Cardiac muscle cell (in vitro differentiated cells and primary cell): ENCODE measurements around the gene CATSPERE. TPM values are rescaled to one million over a fixed set of nuclear protein-coding genes. Genes with fewer than 3 reads are reported as not detected.

ENCODE experiments used
- DNase-seq, 2 donors: peaks; one replicate each; pipeline versions ENCODE4 v3.0.0 to v3.0.0-alpha.2; 2010 to 2017; ENCODE audit warnings: low read depth in 1 of 2, low spot score in 1 of 2
- H3K27ac ChIP-seq: fragments of 200-600 bp; sonication (generic); 2 replicates; pipeline ENCODE4 v1.5.1; 2016
- H3K27me3 ChIP-seq: fragments of 200-600 bp; sonication (generic); 2 replicates; pipeline ENCODE4 v1.6.0; 2016; ENCODE audit warnings: control low read depth
- H3K36me3 ChIP-seq: fragments of 200-600 bp; sonication (generic); 2 replicates; pipeline ENCODE4 v1.5.1; 2016; ENCODE audit warnings: control low read depth
- H3K4me1 ChIP-seq: fragments of 200-600 bp; sonication (generic); 2 replicates; pipeline ENCODE4 v1.8.1; 2017; ENCODE audit warnings: low read depth, mild to moderate bottlenecking, mixed run types
- H3K4me3 ChIP-seq: fragments of 200-600 bp; sonication (generic); 2 replicates; pipeline ENCODE4 v1.5.1; 2016; ENCODE audit warnings: mild to moderate bottlenecking
- H3K9me3 ChIP-seq: fragments of 200-600 bp; sonication (generic); 2 replicates; pipeline ENCODE4 v1.5.1; 2017; ENCODE audit warnings: low read depth, mild to moderate bottlenecking, control low read depth
- polyA plus RNA-seq: library from polyadenylated mRNA; unstranded; fragments of >200 nt; fragmentation: Nextera tagmentation; extraction: Ambion mirVana; gene quantifications from 2 replicates; pipeline ENCODE4 v1.2.1, GENCODE V29; 2016
- total RNA-seq: library from RNA; depleted of rRNA; stranded (reverse); fragments of >200 nt; gene quantifications from 2 replicates; pipeline ENCODE4 v1.2.3, GENCODE V29; 2016
- TF ChIP-seq, protein P1 (sequence below): IDR thresholded peaks from 2 replicates; pipeline ENCODE4 v1.5.1; 2012; ENCODE audit warnings: low read depth, mild to moderate bottlenecking, low read length

Gene CATSPERE
- total and polyA plus RNA-seq, 2 experiments from 2014 or later = 1.1 to 1.4 TPM

DNA sequence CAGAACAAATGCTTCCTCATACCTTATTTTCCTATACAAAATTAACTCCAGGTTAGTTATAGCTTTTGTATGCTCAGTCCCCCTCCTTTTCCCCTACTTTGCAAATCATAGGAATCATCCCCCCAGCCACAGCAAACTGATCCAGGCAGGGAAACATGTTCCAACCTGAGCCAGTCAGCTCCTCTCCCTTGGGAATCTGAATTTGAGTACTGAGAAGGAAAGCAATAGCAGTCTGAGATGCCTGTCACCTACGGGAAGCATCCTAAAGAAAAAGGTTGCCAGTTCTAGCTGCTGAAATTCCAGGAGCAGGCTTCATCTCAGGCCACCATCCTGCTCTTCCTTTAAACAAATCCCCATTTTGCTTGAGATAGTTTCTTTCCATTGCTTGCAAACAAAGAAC lies 16.2 kb upstream of the CATSPERE start:
- TF ChIP-seq, protein P1, sequence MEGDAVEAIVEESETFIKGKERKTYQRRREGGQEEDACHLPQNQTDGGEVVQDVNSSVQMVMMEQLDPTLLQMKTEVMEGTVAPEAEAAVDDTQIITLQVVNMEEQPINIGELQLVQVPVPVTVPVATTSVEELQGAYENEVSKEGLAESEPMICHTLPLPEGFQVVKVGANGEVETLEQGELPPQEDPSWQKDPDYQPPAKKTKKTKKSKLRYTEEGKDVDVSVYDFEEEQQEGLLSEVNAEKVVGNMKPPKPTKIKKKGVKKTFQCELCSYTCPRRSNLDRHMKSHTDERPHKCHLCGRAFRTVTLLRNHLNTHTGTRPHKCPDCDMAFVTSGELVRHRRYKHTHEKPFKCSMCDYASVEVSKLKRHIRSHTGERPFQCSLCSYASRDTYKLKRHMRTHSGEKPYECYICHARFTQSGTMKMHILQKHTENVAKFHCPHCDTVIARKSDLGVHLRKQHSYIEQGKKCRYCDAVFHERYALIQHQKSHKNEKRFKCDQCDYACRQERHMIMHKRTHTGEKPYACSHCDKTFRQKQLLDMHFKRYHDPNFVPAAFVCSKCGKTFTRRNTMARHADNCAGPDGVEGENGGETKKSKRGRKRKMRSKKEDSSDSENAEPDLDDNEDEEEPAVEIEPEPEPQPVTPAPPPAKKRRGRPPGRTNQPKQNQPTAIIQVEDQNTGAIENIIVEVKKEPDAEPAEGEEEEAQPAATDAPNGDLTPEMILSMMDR = no peak
- Histone ChIP-seq H3K4me1 (peaks cover 22% of the 10 kb centered on the region), H3K9me3 (no peaks in the 10 kb centered on the region), H3K4me3 (no peak overlapping the region), H3K36me3 (no peaks in the 10 kb centered on the region), H3K27ac (no peak overlapping the region), H3K27me3 (no peaks in the 10 kb centered on the region)
- no peak for DNase-seq

DNA sequence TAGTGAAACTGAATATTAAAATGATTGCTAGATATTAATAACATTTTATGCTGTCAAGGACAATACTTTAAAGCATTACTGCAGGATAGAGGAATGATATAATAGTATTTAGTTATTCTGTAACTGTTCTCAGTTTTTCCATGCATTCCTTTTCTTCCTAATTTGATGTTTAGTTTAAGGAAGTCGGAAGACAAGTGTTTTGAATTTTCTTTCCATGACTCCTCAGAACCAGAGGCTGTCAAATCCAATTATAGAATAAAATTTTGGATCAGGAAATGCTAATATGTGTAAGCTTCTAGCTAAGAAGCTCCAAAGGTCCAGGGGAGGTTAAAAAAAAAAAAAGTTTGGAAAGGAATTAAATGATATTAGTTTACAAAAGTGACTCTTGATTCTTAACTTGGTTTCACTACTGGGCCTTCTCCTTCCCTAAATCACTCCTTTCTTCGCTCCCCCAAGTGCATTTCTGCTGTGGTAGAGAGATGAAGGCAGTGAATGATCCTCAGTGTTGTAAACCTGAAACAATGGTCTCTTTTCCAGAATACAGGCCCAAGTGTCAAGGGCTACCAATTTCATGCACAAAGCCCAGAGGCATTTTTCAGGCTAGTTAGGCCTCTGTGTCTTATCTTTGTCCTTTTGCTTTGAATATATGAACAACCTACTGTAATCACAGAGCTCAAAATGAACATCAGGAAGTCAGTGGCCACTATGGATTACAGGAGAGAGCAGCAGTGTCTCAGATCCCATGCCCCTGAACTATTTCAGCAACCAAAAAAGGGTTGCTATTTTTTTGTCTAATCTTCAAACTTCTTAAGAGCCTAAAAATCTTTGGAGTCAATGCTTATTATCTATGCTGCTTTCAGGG lies 15.5 kb upstream of the CATSPERE start:
- Histone ChIP-seq H3K27ac (peak overlapping the region; percentile 5), H3K4me3 (no peak overlapping the region), H3K36me3 (no peaks in the 10 kb centered on the region), H3K4me1 (peaks cover 27% of the 10 kb centered on the region), H3K27me3 (no peaks in the 10 kb centered on the region), H3K9me3 (no peaks in the 10 kb centered on the region)
- no peak for DNase-seq
- TF ChIP-seq, protein P1 = no peak

DNA sequence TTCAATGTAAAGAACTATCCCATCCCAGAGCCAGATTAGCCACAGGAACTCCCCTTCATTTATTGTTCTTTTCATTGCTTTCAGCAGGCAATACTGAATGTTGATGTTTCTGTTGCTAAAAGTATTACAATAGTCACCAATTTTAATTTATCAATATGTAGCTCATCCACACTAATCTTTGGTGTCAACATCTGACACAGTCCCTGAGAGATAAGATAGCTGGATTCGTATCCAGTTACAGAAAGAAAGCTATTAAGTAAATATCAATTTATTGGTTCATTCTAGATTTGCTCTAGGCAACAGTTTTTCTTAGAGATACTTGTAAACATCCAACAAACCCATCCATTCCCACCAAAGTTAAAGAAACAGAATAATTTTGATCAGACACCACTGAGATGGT lies 14.0 kb upstream of the CATSPERE start:
- H3K4me3 ChIP-seq = no peak overlapping the region
- H3K4me1 ChIP-seq = peaks cover 27% of the 10 kb centered on the region
- TF ChIP-seq, protein P1 = no peak
- DNase-seq = no peak
- no peaks in the 10 kb centered on the region for H3K9me3 ChIP-seq
- no peak overlapping the region for H3K27ac ChIP-seq
- no peaks in the 10 kb centered on the region for H3K27me3 ChIP-seq
- H3K36me3 ChIP-seq = no peaks in the 10 kb centered on the region

DNA sequence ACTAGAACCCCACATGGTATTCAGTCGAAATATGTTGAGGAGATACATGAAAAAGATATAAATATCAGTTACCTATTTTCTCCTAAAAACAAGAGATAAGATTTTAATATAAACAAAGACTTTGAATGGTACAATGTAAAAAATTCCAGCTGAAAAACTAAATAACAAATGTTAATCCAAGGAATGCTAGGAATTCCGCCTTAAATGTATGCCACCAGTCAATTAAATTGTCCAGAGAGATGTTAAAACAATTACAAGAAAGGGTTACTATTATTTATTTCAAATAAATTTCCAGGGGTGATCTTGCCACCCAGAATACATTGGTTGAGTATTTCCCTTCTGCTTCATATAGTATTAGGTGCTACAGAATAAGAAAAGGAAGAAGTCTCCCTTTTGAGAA lies 13.5 kb upstream of the CATSPERE start:
- Histone ChIP-seq H3K9me3 (no peaks in the 10 kb centered on the region), H3K27me3 (no peaks in the 10 kb centered on the region), H3K27ac (no peak overlapping the region), H3K4me1 (peaks cover 27% of the 10 kb centered on the region), H3K36me3 (no peaks in the 10 kb centered on the region), H3K4me3 (no peak overlapping the region)
- TF ChIP-seq, protein P1 = no peak
- no peak for DNase-seq

DNA sequence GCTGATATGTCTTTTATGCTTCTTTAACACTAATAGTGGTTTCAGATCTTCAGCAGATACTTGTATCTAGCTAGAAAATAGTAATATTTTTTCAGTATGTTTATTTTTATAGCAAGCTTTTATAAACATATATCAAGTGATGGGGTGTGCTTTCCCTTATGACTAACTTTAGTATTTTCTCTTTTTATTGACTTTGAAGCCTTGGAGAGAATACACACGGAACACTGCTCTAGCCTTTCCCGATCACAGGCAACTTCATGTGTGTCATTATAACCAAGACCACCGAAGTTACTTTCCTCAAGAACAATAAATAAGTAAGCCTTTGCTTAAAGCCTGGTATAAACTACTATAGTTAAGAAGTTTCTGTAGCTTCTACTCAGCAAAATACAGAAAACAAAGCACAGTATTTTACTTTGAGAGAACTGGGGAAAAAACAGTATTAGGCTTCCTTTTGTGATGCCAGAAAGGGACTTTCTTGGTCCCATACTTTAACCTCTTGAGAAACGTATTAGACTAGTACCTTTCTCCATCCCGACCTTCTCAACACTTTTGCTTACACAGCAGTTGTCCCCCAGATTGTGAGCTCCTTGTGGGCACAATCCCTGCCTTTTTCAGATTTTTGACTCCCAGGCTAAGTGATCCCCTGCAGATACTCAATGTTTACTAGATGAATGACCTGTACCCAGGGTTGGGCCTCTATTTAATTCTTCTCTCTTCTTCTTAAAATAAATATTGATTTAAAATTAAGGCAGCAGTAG lies 12.6 kb upstream of the CATSPERE start:
- H3K27ac ChIP-seq = no peak overlapping the region
- H3K9me3 ChIP-seq = no peaks in the 10 kb centered on the region
- no peaks in the 10 kb centered on the region for H3K36me3 ChIP-seq
- peaks cover 27% of the 10 kb centered on the region for H3K4me1 ChIP-seq
- TF ChIP-seq, protein P1 = no peak
- H3K27me3 ChIP-seq = no peaks in the 10 kb centered on the region
- H3K4me3 ChIP-seq = no peak overlapping the region
- no peak for DNase-seq
